Measurements from ENCODE around the gene GGT6.

DNA sequence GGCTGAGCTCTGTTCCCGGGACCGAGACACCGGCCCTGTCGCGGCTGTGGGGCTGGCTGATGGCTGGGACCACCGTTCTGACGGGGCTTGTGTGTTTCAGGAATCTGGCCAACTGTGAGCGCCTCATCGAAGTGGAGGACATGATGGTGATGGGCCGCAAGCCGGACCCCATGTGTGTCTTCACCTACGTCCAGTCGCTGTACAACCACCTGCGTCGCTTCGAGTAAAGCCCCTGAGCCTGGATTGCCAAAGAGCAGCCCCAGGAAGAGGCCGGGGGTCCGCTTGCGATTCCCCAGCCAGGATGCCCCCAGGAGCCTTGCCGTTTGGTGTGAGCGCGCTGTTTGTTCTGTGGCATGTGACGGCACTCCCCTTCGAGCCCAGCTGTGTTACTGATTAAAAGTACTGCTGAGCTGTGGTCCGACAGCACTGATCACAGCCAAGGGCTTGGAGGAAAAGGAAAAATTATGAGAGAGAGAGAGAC lies 46.9 kb upstream of the GGT6 start:
- TF ChIP-seq, protein P1, sequence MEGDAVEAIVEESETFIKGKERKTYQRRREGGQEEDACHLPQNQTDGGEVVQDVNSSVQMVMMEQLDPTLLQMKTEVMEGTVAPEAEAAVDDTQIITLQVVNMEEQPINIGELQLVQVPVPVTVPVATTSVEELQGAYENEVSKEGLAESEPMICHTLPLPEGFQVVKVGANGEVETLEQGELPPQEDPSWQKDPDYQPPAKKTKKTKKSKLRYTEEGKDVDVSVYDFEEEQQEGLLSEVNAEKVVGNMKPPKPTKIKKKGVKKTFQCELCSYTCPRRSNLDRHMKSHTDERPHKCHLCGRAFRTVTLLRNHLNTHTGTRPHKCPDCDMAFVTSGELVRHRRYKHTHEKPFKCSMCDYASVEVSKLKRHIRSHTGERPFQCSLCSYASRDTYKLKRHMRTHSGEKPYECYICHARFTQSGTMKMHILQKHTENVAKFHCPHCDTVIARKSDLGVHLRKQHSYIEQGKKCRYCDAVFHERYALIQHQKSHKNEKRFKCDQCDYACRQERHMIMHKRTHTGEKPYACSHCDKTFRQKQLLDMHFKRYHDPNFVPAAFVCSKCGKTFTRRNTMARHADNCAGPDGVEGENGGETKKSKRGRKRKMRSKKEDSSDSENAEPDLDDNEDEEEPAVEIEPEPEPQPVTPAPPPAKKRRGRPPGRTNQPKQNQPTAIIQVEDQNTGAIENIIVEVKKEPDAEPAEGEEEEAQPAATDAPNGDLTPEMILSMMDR (IDR thresholded peaks at IDR 0.05): no peak
- TF ChIP-seq POLR2A (IDR thresholded peaks at IDR 0.05): no peak

Data from Peyer's patch (tissue), 4 donors.